ENCODE results near the gene EIF4G2. TPM values are rescaled to one million over a fixed set of nuclear protein-coding genes. Genes with fewer than 3 reads are reported as not detected.
A peak's percentile ranks its signal among the peaks of the same experiment; 100 is the strongest.

EIF4G2 gene
- total and polyA plus RNA-seq, 2 experiments from 2014 or later, result 358 to 788 TPM

GRCh38 chr11:10857709-10858438 lies 49.1 kb upstream of the EIF4G2 start, which contains the start of gene ZBED5 (continued):
- no peak for TF ChIP-seq ZNF462 (CRISPR knock-in tag; IDR thresholded peaks at IDR 0.05)
- TF ChIP-seq STAT1 (IDR thresholded peaks at IDR 0.05; ENCODE audit: unreplicated experiment), result no peak
- no peak for TF ChIP-seq ZNF114 (CRISPR knock-in tag; IDR thresholded peaks at IDR 0.05)
- no peak for TF ChIP-seq REST (IDR thresholded peaks at IDR 0.05; ENCODE audit: unreplicated experiment)
- peak; percentile 88 for TF ChIP-seq POLR2AphosphoS5 (IDR thresholded peaks at IDR 0.05; ENCODE audit: low read depth)

GRCh38 chr11:10857459-10857708 lies 48.7 kb upstream of the EIF4G2 start:
- Mint-ChIP-seq H3K4me3 (peak overlapping the region; percentile 100), H3K36me3 (ENCODE audit: low read depth) (peaks cover 40% of the 10 kb centered on the region), H3K27ac (peak overlapping the region; percentile 98), H3K4me1 (peaks cover 16% of the 10 kb centered on the region), H3K9me3 (no peaks in the 10 kb centered on the region), H3K27me3 (ENCODE audit: insufficient read depth, low read depth, poor library complexity) (peaks cover 8% of the 10 kb centered on the region)
- ATAC-seq (peak; percentile 12), DNase-seq (ENCODE audit: low spot score) (no peak)
- Histone ChIP-seq H3K4me2 (peak overlapping the region; percentile 84), H3K36me3 (ENCODE audit: insufficient read depth) (peaks cover 35% of the 10 kb centered on the region), H3K4me3 (peak overlapping the region; percentile 97), H3K4me1 (ENCODE audit: insufficient read depth) (peaks cover 22% of the 10 kb centered on the region), H3K27ac (ENCODE audit: low read depth) (peak overlapping the region; percentile 97), H2AFZ (peak overlapping the region; percentile 85), H3K9me2 (ENCODE audit: insufficient read depth) (no peaks in the 10 kb centered on the region), H4K20me1 (replicated peaks; ENCODE audit: insufficient read depth) (peaks cover 5% of the 10 kb centered on the region; the same call in 1 of the 2 replicates), H3K27me3 (ENCODE audit: insufficient read depth) (no peaks in the 10 kb centered on the region), H3F3A (replicated peaks; ENCODE audit: low read depth) (peaks cover 8% of the 10 kb centered on the region; the same call in 1 of the 2 replicates), H3K79me2 (replicated peaks; ENCODE audit: insufficient read depth) (peaks cover 46% of the 10 kb centered on the region)
- no peak for TF ChIP-seq ETS1 (IDR thresholded peaks at IDR 0.05)
- no peak for TF ChIP-seq EZH2 (IDR thresholded peaks at IDR 0.05; ENCODE audit: low read depth, unreplicated experiment)

All from GM23338 (cell line).